ENCODE results near the gene LRRC46. TPM values are rescaled to one million over a fixed set of nuclear protein-coding genes. Genes with fewer than 3 reads are reported as not detected.

Gene LRRC46
- total and polyA plus RNA-seq, 2 of the 13 experiments (the other 11 are each of a cell fraction or from before 2014, with no cell fraction given): 0.09 TPM

GRCh38 chr17:47840742-47841487, 9.4 kb downstream of the LRRC46 start, which contains the start of gene SCRN2 (continued):
- TF ChIP-seq CREB1 (IDR thresholded peaks at IDR 0.05) (no peak), CREB1 (CRISPR knock-in tag; IDR thresholded peaks at IDR 0.05) (no peak), MIER3 (CRISPR knock-in tag; IDR thresholded peaks at IDR 0.05; ENCODE audit: borderline replicate concordance) (0 out of 2 replicates have a peak, but pooled peaks have one; percentile 13), ATF2 (CRISPR knock-in tag; IDR thresholded peaks at IDR 0.05) (no peak; the same call in 1 of the 2 replicates), NR0B2 (CRISPR knock-in tag; IDR thresholded peaks at IDR 0.05) (no peak; the same call in 1 of the 2 replicates), NR2F1 (CRISPR knock-in tag; IDR thresholded peaks at IDR 0.05) (peak in 1 of 2 experiments; percentile 43; a peak in 1 of 4 replicates), ZNF333 (CRISPR knock-in tag; IDR thresholded peaks at IDR 0.05; ENCODE audit: borderline replicate concordance) (peak; percentile 92; the same call in 1 of the 2 replicates), TFDP1 (CRISPR knock-in tag; IDR thresholded peaks at IDR 0.05; ENCODE audit: borderline replicate concordance) (peak; percentile 65; the same call in 1 of the 2 replicates), ZNF484 (CRISPR knock-in tag; IDR thresholded peaks at IDR 0.05; ENCODE audit: borderline replicate concordance, low read depth) (0 out of 2 replicates have a peak, but pooled peaks have one; percentile 48), ZNF235 (CRISPR knock-in tag; IDR thresholded peaks at IDR 0.05; ENCODE audit: borderline replicate concordance) (no peak), ZFY (CRISPR knock-in tag; IDR thresholded peaks at IDR 0.05) (peak; percentile 95), ZMYM4 (CRISPR knock-in tag; IDR thresholded peaks at IDR 0.05) (peak; percentile 62; the same call in 1 of the 2 replicates), RBM39 (IDR thresholded peaks at IDR 0.05; ENCODE audit: low read depth, low read length, poor library complexity, severe bottlenecking) (peak; percentile 85), NFYB (CRISPR knock-in tag; IDR thresholded peaks at IDR 0.05) (peak; percentile 77), PHF21A (CRISPR knock-in tag; IDR thresholded peaks at IDR 0.05) (peak; percentile 73; the same call in 1 of the 2 replicates), PITX1 (CRISPR knock-in tag; IDR thresholded peaks at IDR 0.05) (no peak), GATA4 (IDR thresholded peaks at IDR 0.05; ENCODE audit: borderline replicate concordance, low read depth) (no peak), CBFB (CRISPR knock-in tag; IDR thresholded peaks at IDR 0.05) (no peak; the same call in 1 of the 2 replicates), HOXA7 (CRISPR knock-in tag; IDR thresholded peaks at IDR 0.05) (no peak), HNRNPLL (IDR thresholded peaks at IDR 0.05; ENCODE audit: low read depth, low read length, poor library complexity, severe bottlenecking) (peak; percentile 76), SOX6 (IDR thresholded peaks at IDR 0.05) (no peak), SOX6 (CRISPR knock-in tag; IDR thresholded peaks at IDR 0.05) (peak; percentile 65), ZNF724P (CRISPR knock-in tag; IDR thresholded peaks at IDR 0.05; ENCODE audit: borderline replicate concordance) (no peak), TRIM24 (CRISPR knock-in tag; IDR thresholded peaks at IDR 0.05) (no peak), PRMT3 (CRISPR knock-in tag; IDR thresholded peaks at IDR 0.05; ENCODE audit: borderline replicate concordance, low read depth) (peak; percentile 61; the same call in 1 of the 2 replicates), NFKBIZ (CRISPR knock-in tag; IDR thresholded peaks at IDR 0.05) (no peak; the same call in 1 of the 2 replicates), HOXD1 (CRISPR knock-in tag; IDR thresholded peaks at IDR 0.05) (peak; percentile 26), ZNF33B (CRISPR knock-in tag; IDR thresholded peaks at IDR 0.05) (peak; percentile 80), RAD51 (IDR thresholded peaks at IDR 0.05; ENCODE audit: borderline replicate concordance) (no peak)

All from HepG2 (cell line).